ENCODE data around the gene GDF10.

The GDF10 gene, protein sequence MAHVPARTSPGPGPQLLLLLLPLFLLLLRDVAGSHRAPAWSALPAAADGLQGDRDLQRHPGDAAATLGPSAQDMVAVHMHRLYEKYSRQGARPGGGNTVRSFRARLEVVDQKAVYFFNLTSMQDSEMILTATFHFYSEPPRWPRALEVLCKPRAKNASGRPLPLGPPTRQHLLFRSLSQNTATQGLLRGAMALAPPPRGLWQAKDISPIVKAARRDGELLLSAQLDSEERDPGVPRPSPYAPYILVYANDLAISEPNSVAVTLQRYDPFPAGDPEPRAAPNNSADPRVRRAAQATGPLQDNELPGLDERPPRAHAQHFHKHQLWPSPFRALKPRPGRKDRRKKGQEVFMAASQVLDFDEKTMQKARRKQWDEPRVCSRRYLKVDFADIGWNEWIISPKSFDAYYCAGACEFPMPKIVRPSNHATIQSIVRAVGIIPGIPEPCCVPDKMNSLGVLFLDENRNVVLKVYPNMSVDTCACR

DNA sequence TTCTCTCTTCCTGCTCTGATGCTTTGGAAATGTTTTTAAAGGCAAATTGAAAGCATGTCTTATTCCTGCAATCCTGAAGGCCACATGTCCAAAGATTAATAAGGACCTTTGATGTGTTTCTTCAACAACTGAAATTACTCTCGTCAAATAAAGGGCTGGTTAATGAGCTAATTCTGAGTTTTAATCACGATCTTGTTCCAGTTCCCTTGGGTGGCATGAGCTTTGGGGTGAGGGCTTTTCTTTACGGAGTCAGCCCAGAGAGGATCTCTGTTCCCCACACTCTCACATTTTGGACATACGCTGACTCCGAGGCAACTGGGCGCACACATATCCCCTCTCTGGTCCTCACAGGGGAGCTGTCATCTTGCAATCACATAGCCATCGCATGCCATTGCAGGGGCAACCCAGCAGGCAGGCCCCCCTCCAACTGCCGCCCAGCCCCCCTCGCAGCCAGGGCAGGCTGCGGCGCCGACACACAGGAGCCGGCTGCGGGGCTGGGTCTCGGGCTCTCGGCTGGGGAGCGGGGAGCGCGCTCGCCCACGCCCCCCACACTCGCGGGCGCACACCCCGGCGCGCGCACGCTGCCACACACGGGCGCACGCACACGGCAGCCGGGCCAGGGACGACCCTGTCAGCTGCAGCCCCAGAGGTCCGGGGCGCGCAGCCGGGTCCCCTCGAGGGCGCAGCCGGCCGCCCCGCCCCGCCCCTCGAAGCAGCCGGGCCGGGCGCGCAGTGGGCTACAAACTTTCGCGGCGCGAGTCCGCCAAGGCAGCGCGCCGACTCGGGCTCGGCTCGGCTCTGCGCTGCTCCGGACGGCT lies at the start of gene GDF10:
TSS of gene GDF10 (plus strand) at position 587 of the 818 bp plus-strand sequence. CDS start 455 bp downstream, outside the sequence.
- Histone ChIP-seq H3K27me3 (ENCODE audit: control insufficient read depth in 5 of 5, insufficient read depth in 4 of 5, low read length in 5 of 5) (peaks cover 4 to 25% (median 19%) of the 10 kb centered on the region in 5 donors), H3K9ac (ENCODE audit: low read length in 5 of 5) (peak within 1 kb of the TSS in 2 of 5 donors; percentile 27 to 41), H3K27ac (ENCODE audit: low read depth, low read length) (no peak within 1 kb of the TSS), H3K9me3 (ENCODE audit: control insufficient read depth in 5 of 5, low read length in 5 of 5) (no peaks in the 10 kb centered on the region), H3K36me3 (ENCODE audit: control insufficient read depth in 5 of 5, insufficient read depth in 5 of 5, low read length in 5 of 5) (no peaks in the 10 kb centered on the region), H3K4me1 (ENCODE audit: control insufficient read depth in 5 of 5, insufficient read depth in 5 of 5, low read length in 5 of 5) (peaks cover 3 to 38% (median 29%) of the 10 kb centered on the region in 5 donors), H3K4me3 (ENCODE audit: low read depth in 1 of 5, low read length in 5 of 5) (peak within 1 kb of the TSS; percentile 42 to 65 (median 61))

DNA sequence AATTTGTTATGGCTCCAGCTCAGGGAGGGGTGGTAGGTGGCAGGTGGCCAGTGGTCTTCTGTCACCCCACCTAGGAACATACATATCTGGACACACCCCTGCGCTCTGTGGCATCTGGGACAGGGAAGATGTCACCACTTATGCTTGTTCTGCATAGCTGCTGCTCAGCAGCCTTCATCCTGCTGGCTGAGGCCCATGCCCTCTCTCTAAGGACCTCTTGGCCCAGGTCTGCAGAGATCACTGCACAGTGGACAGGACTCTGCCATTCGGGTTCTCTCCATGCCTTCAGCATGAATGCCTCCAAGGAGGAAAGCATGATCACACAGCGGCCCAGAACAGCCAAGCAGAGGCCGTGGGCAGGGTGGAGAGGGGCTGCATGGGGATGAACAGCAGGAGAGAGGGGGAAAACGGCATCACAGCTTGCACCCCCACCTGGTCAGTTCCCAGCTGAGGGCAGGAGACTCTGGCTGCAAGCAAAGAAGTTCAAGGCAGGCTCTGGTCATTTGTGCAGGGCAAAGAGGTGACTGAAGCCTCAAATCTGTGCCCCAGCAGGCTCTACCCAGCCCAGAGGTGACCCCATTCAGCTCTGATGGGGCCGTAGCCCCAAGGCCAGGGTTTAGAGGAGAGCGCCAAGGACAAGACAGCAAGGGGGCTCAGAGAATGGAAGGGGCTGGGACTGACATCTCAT lies 47.8 kb upstream of the GDF10 start:
- H3K9ac ChIP-seq (ENCODE audit: low read length in 5 of 5), result no peak overlapping the region
- H3K27me3 ChIP-seq (ENCODE audit: control insufficient read depth in 5 of 5, insufficient read depth in 4 of 5, low read length in 5 of 5), result peaks cover 0 to 2% (median 0%) of the 10 kb centered on the region in 5 donors
- no peak overlapping the region for H3K4me3 ChIP-seq (ENCODE audit: low read depth in 1 of 5, low read length in 5 of 5)
- no peaks in the 10 kb centered on the region for H3K9me3 ChIP-seq (ENCODE audit: control insufficient read depth in 5 of 5, low read length in 5 of 5)
- no peak overlapping the region for H3K27ac ChIP-seq (ENCODE audit: low read depth, low read length)
- no peaks in the 10 kb centered on the region for H3K36me3 ChIP-seq (ENCODE audit: control insufficient read depth in 5 of 5, insufficient read depth in 5 of 5, low read length in 5 of 5)
- peaks cover 0 to under 1% (median 0%) of the 10 kb centered on the region in 5 donors for H3K4me1 ChIP-seq (ENCODE audit: control insufficient read depth in 5 of 5, insufficient read depth in 5 of 5, low read length in 5 of 5)

DNA sequence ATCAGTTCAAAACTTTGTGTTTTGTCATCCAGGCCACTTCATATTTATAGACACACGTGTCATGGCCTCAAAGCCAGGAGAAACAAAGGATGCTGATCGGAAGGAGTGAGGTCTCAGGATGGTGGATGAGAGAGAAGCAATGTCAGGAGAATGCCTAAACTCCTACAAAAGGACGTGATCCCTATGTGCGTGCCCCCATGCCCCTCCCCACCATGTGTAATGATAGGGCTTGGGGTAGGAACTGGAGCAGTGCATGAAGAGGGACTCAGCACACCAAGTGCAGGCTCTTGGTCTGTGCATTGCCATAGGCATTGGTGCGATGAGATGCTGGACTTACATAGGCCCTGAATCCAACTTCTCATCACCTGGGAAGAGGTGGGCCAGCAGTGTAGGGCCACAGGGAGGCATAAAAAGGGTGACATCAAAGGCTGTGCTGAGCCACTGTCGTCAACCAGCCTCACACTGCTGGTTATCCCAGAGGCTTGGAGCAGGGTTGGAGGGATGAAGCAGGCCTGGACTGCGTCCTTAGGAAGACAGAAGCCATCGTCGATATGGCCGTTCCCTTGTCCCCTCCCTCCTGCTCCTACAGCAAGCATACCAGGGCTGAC lies 46.9 kb upstream of the GDF10 start:
- Histone ChIP-seq H3K27ac (ENCODE audit: low read depth, low read length) (no peak overlapping the region), H3K9me3 (ENCODE audit: control insufficient read depth in 5 of 5, low read length in 5 of 5) (no peaks in the 10 kb centered on the region), H3K27me3 (ENCODE audit: control insufficient read depth in 5 of 5, insufficient read depth in 4 of 5, low read length in 5 of 5) (peaks cover 0 to 2% (median 0%) of the 10 kb centered on the region in 5 donors), H3K4me3 (ENCODE audit: low read depth in 1 of 5, low read length in 5 of 5) (no peak overlapping the region), H3K4me1 (ENCODE audit: control insufficient read depth in 5 of 5, insufficient read depth in 5 of 5, low read length in 5 of 5) (peaks cover 0 to 4% (median 0%) of the 10 kb centered on the region in 5 donors), H3K9ac (ENCODE audit: low read length in 5 of 5) (no peak overlapping the region), H3K36me3 (ENCODE audit: control insufficient read depth in 5 of 5, insufficient read depth in 5 of 5, low read length in 5 of 5) (no peaks in the 10 kb centered on the region)

DNA sequence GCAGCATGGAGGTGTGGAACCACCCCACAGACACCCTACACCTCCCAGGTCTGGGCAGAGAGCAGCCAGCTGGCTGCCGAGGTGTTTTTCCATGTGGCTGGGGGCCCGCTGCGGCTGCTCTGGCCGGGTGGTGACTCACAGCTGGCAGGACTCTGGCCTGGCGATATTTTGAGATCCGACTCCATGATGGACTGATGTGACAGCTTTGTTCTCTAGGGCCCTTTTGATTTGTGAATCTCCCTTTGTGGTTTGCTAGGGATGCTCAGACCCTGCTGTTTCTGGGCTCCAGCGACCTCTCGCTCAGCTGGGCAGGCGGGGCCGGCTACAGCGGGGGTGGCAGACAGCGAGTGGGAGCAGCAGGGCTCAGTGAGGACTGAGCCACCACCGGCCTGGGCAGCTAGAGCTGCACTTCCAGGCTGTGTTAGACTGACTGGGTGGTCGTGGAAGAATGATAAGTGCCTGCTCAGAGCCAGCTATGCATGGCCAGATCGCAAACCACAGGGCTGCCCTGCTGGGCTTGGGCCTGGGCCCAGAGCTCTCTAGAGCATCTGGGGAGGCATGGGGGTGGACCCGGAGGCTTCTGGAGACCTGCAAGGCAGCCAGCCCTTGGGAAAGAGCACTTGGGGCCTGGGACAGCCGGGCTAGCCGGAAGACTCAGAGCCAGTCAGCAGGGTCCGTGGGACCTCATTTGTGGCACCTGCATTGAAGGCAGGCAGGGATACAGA lies 46.2 kb upstream of the GDF10 start:
- Histone ChIP-seq H3K4me1 (ENCODE audit: control insufficient read depth in 5 of 5, insufficient read depth in 5 of 5, low read length in 5 of 5) (peaks cover 0 to 4% (median 0%) of the 10 kb centered on the region in 5 donors), H3K27me3 (ENCODE audit: control insufficient read depth in 5 of 5, insufficient read depth in 4 of 5, low read length in 5 of 5) (peaks cover 0 to 2% (median 0%) of the 10 kb centered on the region in 5 donors), H3K36me3 (ENCODE audit: control insufficient read depth in 5 of 5, insufficient read depth in 5 of 5, low read length in 5 of 5) (no peaks in the 10 kb centered on the region), H3K9ac (ENCODE audit: low read length in 5 of 5) (no peak overlapping the region), H3K4me3 (ENCODE audit: low read depth in 1 of 5, low read length in 5 of 5) (no peak overlapping the region), H3K27ac (ENCODE audit: low read depth, low read length) (no peak overlapping the region), H3K9me3 (ENCODE audit: control insufficient read depth in 5 of 5, low read length in 5 of 5) (no peaks in the 10 kb centered on the region)

DNA sequence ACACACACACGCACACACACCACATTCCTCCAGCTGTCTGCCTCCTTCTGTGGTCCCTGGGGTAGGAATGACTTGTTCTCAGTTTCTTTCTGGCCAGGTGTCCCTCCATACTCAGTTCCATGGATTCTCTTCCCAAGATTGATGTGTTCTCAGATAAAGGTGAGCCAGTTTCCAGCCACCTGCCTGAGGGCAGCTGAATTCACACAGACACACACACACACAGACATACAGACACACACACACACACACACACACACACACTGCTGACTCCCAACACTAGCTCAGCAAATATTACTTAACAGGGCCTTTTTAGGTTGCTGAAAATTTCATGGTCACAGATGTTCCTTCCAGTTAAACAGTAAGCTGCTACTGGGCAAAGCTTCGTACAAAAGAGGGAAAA lies 45.4 kb upstream of the GDF10 start:
- no peaks in the 10 kb centered on the region for H3K9me3 ChIP-seq (ENCODE audit: control insufficient read depth in 5 of 5, low read length in 5 of 5)
- H3K4me3 ChIP-seq (ENCODE audit: low read depth in 1 of 5, low read length in 5 of 5), result no peak overlapping the region
- no peaks in the 10 kb centered on the region for H3K36me3 ChIP-seq (ENCODE audit: control insufficient read depth in 5 of 5, insufficient read depth in 5 of 5, low read length in 5 of 5)
- no peak overlapping the region for H3K27ac ChIP-seq (ENCODE audit: low read depth, low read length)
- no peak overlapping the region for H3K9ac ChIP-seq (ENCODE audit: low read length in 5 of 5)
- peaks cover 0 to 8% (median 0%) of the 10 kb centered on the region in 5 donors for H3K27me3 ChIP-seq (ENCODE audit: control insufficient read depth in 5 of 5, insufficient read depth in 4 of 5, low read length in 5 of 5)
- H3K4me1 ChIP-seq (ENCODE audit: control insufficient read depth in 5 of 5, insufficient read depth in 5 of 5, low read length in 5 of 5), result peaks cover 0 to 4% (median 0%) of the 10 kb centered on the region in 5 donors

DNA sequence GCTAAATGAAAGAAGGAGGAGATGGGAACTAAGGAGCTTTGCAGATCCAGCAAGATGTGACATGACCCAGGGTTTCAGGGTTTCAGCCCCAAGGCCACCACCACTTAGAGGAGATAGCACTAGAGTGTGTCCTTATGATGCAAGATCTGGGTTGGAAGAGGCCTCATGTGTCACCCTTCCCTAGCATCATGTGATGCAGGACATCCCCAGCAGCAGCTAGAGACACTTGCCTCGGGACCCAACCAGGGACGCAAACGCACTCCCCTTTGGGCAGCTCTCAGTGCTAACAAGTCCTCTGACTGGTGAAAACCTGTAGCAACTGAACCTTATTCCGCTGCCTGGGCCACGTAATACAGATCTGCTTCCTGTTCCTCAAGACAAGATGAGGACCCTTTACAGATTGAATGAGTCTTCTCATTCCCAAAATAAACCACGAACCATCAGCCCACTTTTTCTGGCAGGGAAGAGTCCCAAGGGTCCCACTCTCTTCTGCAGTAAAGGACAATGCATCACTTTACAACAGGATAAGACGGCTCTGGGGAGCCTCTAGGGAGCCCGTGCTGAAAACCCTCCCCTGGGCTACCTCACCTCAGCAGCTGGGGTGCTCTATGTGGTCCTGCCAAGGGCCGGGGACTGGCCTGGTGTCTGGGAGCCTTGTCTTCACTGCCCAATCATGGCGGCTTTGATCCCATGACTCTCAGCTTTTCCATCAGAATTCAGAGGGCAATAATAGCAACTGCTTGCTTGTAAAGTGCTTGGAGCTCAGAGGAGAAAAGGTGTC lies 44.8 kb upstream of the GDF10 start:
- Histone ChIP-seq H3K27ac (ENCODE audit: low read depth, low read length) (no peak overlapping the region), H3K36me3 (ENCODE audit: control insufficient read depth in 5 of 5, insufficient read depth in 5 of 5, low read length in 5 of 5) (no peaks in the 10 kb centered on the region), H3K9me3 (ENCODE audit: control insufficient read depth in 5 of 5, low read length in 5 of 5) (no peaks in the 10 kb centered on the region), H3K4me3 (ENCODE audit: low read depth in 1 of 5, low read length in 5 of 5) (no peak overlapping the region), H3K9ac (ENCODE audit: low read length in 5 of 5) (no peak overlapping the region), H3K27me3 (ENCODE audit: control insufficient read depth in 5 of 5, insufficient read depth in 4 of 5, low read length in 5 of 5) (peaks cover 0 to 8% (median 0%) of the 10 kb centered on the region in 5 donors), H3K4me1 (ENCODE audit: control insufficient read depth in 5 of 5, insufficient read depth in 5 of 5, low read length in 5 of 5) (peaks cover 0 to 4% (median 0%) of the 10 kb centered on the region in 5 donors)

DNA sequence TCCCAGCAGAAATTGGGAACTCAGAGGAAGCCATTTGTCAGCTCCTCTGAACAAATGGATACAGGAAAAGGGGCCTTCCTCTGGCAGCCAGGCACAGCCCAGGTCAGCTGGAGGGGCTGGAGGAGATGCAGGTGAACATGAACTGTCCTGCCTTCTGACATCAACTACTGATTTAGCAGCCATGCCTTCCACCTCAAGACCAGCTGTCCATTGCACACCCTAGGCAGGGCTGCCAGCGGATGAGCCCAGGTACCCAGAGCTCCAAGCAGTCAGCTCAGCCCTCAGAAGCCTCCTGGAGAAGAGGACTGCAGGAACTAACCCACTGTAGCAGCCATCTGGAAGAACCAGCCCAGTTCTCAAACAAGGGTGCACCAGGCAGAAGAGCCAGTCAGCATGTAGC lies 44.1 kb upstream of the GDF10 start:
- peaks cover 0 to 8% (median 0%) of the 10 kb centered on the region in 5 donors for H3K27me3 ChIP-seq (ENCODE audit: control insufficient read depth in 5 of 5, insufficient read depth in 4 of 5, low read length in 5 of 5)
- H3K4me3 ChIP-seq (ENCODE audit: low read depth in 1 of 5, low read length in 5 of 5), result no peak overlapping the region
- H3K9ac ChIP-seq (ENCODE audit: low read length in 5 of 5), result no peak overlapping the region
- no peak overlapping the region for H3K27ac ChIP-seq (ENCODE audit: low read depth, low read length)
- no peaks in the 10 kb centered on the region for H3K36me3 ChIP-seq (ENCODE audit: control insufficient read depth in 5 of 5, insufficient read depth in 5 of 5, low read length in 5 of 5)
- no peaks in the 10 kb centered on the region for H3K9me3 ChIP-seq (ENCODE audit: control insufficient read depth in 5 of 5, low read length in 5 of 5)
- H3K4me1 ChIP-seq (ENCODE audit: control insufficient read depth in 5 of 5, insufficient read depth in 5 of 5, low read length in 5 of 5), result peaks cover 0 to 4% (median 0%) of the 10 kb centered on the region in 5 donors

DNA sequence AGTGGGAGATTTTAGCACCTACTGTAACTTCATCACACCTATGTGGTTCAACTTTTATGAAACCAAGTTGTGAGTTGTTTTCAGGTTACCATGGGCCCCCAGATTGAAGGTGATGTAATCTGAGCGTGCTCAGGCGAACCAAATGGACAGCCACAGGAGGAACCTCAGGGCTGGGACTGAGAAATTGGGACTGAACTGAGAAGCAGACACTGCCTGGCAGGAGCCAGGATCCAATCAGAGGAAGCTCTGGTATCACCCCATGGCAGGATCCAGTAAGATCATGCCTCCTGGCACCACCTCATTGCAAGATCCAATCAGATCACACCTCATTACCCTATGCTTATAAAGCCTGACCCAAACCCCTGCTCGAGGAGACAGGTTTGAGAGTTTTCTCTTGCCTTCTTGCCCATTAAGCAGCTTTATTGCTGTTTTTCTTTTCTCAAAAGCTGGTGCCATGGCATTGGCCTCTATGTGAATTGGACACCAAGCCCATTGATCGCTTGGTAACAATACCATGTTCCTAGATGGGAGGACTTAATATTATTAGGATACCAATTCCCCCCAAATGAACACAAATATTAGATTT lies 43.2 kb upstream of the GDF10 start:
- Histone ChIP-seq H3K9me3 (ENCODE audit: control insufficient read depth in 5 of 5, low read length in 5 of 5) (no peaks in the 10 kb centered on the region), H3K27me3 (ENCODE audit: control insufficient read depth in 5 of 5, insufficient read depth in 4 of 5, low read length in 5 of 5) (peaks cover 0 to 8% (median 0%) of the 10 kb centered on the region in 5 donors), H3K4me1 (ENCODE audit: control insufficient read depth in 5 of 5, insufficient read depth in 5 of 5, low read length in 5 of 5) (peaks cover 0 to 4% (median 0%) of the 10 kb centered on the region in 5 donors), H3K36me3 (ENCODE audit: control insufficient read depth in 5 of 5, insufficient read depth in 5 of 5, low read length in 5 of 5) (no peaks in the 10 kb centered on the region), H3K4me3 (ENCODE audit: low read depth in 1 of 5, low read length in 5 of 5) (no peak overlapping the region), H3K27ac (ENCODE audit: low read depth, low read length) (no peak overlapping the region), H3K9ac (ENCODE audit: low read length in 5 of 5) (no peak overlapping the region)
